ENCODE results near the gene PRRC2A. TPM values are rescaled to one million over a fixed set of nuclear protein-coding genes. Genes with fewer than 3 reads are reported as not detected.

PRRC2A gene
- total RNA-seq, 1 donor from 2014 or later, result 235 TPM

DNA sequence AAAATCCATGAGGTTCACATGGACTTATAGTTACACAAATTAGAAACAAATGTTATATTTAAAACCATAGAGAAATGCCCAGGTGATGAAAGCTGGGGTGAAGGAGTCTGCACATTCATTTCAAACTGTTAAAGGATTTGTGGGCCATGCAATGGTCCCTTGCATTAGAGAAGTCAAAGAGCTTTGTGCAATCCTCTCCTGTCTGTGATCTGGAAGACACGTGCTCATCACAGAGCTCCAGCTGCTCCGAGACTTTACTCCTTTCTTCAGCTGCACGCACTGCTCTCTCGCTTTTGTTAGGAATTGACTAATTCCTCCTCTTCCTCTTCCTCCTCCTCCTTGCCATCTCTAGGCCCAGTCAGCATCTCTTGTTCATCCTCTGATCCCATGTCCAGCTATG is 9.5 kb upstream of the PRRC2A start:
- Mint-ChIP-seq H3K4me3 (no peak overlapping the region), H3K27me3 (no peaks in the 10 kb centered on the region), H3K9me3 (no peaks in the 10 kb centered on the region), H3K36me3 (no peaks in the 10 kb centered on the region), H3K27ac (no peak overlapping the region), H3K4me1 (ENCODE audit: unreplicated experiment) (peaks cover 16% of the 10 kb centered on the region)
- DNase-seq (ENCODE audit: extremely low spot score, unreplicated experiment), result no peak
- TF ChIP-seq, protein P1, sequence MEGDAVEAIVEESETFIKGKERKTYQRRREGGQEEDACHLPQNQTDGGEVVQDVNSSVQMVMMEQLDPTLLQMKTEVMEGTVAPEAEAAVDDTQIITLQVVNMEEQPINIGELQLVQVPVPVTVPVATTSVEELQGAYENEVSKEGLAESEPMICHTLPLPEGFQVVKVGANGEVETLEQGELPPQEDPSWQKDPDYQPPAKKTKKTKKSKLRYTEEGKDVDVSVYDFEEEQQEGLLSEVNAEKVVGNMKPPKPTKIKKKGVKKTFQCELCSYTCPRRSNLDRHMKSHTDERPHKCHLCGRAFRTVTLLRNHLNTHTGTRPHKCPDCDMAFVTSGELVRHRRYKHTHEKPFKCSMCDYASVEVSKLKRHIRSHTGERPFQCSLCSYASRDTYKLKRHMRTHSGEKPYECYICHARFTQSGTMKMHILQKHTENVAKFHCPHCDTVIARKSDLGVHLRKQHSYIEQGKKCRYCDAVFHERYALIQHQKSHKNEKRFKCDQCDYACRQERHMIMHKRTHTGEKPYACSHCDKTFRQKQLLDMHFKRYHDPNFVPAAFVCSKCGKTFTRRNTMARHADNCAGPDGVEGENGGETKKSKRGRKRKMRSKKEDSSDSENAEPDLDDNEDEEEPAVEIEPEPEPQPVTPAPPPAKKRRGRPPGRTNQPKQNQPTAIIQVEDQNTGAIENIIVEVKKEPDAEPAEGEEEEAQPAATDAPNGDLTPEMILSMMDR (conservative IDR thresholded peaks at IDR 0.05), result no peak

DNA sequence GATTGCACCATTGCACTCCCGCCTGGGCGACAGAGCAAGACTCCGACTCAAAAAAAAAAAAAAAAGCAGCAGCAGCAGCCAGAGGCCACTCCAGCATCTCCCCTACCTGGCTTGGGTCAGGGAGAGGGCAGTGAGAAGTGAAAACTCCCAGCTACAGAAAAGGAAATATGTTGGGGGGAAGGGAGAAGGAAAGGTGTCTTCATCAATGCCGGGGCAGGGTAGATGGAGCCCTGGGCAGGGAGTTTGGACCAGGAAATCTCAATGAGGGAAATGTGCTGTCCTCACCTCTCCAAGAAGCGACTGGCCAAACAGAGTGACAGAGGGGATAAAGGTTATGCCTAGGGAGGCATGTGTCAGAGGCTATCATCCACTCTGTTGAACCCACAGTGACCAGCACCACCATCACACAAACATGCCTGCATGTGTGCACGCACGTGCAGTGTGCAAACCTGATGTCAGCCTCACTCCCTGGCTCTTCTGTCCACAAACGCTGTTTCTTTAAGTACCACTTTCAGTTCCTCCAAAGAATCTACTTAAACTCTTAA is 6.4 kb upstream of the PRRC2A start:
- Mint-ChIP-seq H3K36me3 (no peaks in the 10 kb centered on the region), H3K27me3 (no peaks in the 10 kb centered on the region), H3K4me1 (ENCODE audit: unreplicated experiment) (peaks cover 23% of the 10 kb centered on the region), H3K4me3 (no peak overlapping the region), H3K27ac (no peak overlapping the region), H3K9me3 (no peaks in the 10 kb centered on the region)
- TF ChIP-seq, protein P1 (conservative IDR thresholded peaks at IDR 0.05), result no peak
- no peak for DNase-seq (ENCODE audit: extremely low spot score, unreplicated experiment)

- DNase-seq (ENCODE audit: extremely low spot score, unreplicated experiment), result no peak
- no peaks in the 10 kb centered on the region for H3K27me3 Mint-ChIP-seq
- H3K9me3 Mint-ChIP-seq, result no peaks in the 10 kb centered on the region
- H3K4me1 Mint-ChIP-seq (ENCODE audit: unreplicated experiment), result peaks cover 28% of the 10 kb centered on the region
- TF ChIP-seq, protein P1 (conservative IDR thresholded peaks at IDR 0.05), result no peak
- peak within 1 kb of the TSS; percentile 36 for H3K27ac Mint-ChIP-seq
- no peaks in the 10 kb centered on the region for H3K36me3 Mint-ChIP-seq
- H3K4me3 Mint-ChIP-seq, result peak within 1 kb of the TSS; percentile 36
These were observed 5.6 kb upstream of the PRRC2A start, which contains the start of gene AIF1 for GRCh38 chr6:31614684-31615578. AIF1 (plus strand) TSS chr6:31615234; CDS start chr6:31615330, 96 bp downstream.

DNA sequence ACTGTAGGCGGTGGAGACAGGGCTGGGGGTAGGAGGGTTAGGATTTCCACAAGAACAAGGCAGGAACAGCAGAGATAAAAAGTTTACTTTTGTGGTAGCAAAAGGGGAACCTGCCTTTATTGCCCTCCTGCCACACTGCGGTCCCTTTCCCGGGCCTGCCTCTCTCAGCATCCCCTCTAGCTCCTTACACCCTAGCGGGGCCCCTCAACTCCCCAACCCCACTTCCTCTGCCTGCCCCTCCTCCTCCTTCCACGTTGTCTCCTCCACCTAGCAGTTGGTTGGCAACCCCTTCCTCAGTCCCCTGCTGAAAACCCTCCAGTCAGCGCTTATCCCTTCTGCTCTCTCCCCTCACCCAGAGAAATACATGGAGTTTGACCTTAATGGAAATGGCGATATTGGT is 4.8 kb upstream of the PRRC2A start:
- Mint-ChIP-seq H3K27me3 (no peaks in the 10 kb centered on the region), H3K9me3 (no peaks in the 10 kb centered on the region), H3K4me1 (ENCODE audit: unreplicated experiment) (peaks cover 28% of the 10 kb centered on the region), H3K27ac (peak overlapping the region; percentile 36), H3K4me3 (peak overlapping the region; percentile 36), H3K36me3 (no peaks in the 10 kb centered on the region)
- TF ChIP-seq, protein P1 (conservative IDR thresholded peaks at IDR 0.05), result no peak
- DNase-seq (ENCODE audit: extremely low spot score, unreplicated experiment), result no peak

GRCh38 chr6:31617010-31617409 is 3.5 kb upstream of the PRRC2A start:
- no peaks in the 10 kb centered on the region for H3K9me3 Mint-ChIP-seq
- TF ChIP-seq, protein P1 (conservative IDR thresholded peaks at IDR 0.05), result no peak
- DNase-seq (ENCODE audit: extremely low spot score, unreplicated experiment), result no peak
- no peaks in the 10 kb centered on the region for H3K27me3 Mint-ChIP-seq
- H3K27ac Mint-ChIP-seq, result no peak overlapping the region
- peaks cover 33% of the 10 kb centered on the region for H3K4me1 Mint-ChIP-seq (ENCODE audit: unreplicated experiment)
- no peak overlapping the region for H3K4me3 Mint-ChIP-seq
- peaks cover under 1% of the 10 kb centered on the region for H3K36me3 Mint-ChIP-seq

All from type B pancreatic cell (in vitro differentiated cells).